ENCODE measurements around the gene WFIKKN2.
A peak's percentile ranks its signal among the peaks of the same experiment; 100 is the strongest.
"Not testable (repeated sequence)": the region's sequence is repeated elsewhere in the genome, so short reads cannot be mapped to it uniquely, and the experiment has no call there.

WFIKKN2 gene

DNA sequence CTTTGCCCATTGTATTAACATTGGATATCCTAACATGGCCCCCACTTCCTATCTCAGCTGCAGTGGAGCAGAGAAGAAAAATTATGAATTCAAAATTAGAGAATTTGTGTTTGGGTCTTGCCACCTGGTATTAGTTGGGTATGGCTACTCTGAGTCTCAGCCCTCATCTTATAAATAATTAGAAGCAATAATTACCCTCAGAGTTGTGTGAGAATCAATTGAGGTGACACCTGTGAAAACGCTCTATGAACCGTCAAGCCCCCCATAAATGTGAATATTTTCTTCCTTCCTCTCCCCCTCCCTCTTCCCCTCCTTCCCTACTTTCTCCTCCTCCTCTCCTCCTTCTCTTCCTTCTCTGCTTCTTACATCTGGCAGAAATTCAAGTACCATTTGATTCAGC is 39.7 kb downstream of the WFIKKN2 start:
- no peak for DNase-seq (ENCODE audit: low spot score)

DNA sequence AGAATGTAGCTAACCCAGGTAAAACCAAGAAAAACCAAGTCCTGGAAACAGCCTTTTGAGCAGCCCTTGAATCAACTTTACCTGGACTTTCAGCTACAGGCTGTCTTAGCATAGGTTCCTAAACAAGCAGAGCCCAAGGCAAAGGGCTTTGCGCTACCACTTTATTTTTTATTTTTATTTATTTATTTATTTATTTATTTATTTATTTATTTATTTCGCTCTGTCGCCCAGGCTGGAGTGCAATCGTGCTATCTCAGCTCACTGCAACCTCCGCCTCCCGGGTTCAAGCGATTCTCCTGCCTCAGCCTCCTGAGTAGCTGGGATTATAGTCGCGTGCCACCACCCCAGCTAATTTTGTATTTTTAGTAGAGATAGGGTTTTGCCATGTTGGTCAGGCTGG is 41.7 kb downstream of the WFIKKN2 start:
- DNase-seq (ENCODE audit: low spot score) = not testable (repeated sequence)

DNA sequence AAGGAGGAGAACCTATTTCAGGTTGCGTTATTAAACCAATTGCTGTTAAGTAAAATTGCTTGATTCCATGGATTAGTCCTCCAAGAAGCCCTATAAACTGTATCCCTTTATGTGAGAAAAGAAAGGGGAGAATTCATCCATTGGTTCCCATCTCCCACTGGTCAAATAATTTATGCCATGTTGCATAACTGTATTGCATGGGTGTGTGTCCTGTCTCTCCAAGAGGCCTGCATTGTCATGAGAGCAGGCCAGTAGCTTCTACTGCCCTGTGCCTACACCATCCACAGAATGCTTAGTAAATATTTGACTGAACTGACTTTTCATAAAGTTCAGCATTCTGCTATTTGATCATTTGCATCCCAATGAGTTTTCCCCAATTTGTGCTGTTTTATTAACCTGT is 42.5 kb downstream of the WFIKKN2 start:
- no peak for DNase-seq (ENCODE audit: low spot score)

DNA sequence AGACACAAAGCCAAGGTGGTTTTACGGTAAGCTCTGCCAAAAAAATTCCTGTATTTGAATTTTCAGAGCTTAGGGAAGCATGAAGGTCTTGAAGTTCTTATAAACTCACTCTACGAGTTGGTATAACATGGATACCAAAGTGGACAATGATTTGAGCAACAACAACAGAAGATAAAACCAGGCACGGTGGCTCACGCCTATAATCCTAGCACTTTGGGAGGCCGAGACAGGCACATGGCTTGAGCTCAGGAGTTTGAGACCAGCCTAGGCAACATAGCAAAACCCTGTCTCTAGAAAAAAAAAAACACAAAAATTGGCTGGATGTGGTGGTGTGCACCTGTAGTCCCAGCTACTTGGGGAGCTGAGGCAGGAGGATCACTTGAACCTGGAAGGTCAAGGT is 43.7 kb downstream of the WFIKKN2 start:
- no peak for DNase-seq (ENCODE audit: low spot score)

DNA sequence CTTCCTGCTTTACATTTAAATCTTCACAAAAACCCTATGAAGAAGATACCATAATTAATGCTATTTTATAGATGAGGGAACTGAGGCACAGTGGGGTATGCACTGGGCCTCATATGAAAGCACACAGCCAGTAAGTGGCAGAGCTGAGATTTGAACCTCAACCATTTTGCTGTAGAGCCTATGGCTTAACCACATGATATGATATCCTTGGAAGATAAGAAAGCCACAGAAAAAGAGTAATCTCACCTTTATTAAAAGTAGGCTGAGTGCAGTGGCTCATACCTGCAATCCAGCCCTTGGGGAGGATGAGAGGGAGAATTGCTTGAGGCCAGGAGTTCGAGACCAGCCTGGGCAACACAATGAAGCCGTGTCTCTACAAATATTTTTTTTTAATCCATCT is 45.8 kb downstream of the WFIKKN2 start:
- no peak for DNase-seq (ENCODE audit: low spot score)

DNA sequence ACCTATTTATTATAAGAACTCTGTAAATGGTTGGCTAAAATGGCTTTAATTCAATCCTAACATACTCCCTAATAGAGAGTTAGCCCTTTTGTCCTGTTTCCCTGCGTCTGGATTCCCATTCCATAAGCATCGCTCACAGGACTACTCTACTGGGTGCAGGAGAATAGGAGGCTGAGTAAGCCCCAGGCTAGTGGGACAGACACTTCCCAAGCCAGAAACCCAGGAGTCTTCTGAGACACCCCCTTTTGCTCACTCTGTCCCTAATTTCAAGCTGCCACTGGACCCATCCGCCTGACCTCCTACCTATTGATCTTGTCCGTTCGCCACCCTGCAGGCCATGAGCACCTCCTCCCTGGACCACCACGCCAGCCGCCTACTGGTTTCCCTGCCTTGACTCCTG is 47.5 kb downstream of the WFIKKN2 start:
- DNase-seq (ENCODE audit: low spot score) = no peak

DNA sequence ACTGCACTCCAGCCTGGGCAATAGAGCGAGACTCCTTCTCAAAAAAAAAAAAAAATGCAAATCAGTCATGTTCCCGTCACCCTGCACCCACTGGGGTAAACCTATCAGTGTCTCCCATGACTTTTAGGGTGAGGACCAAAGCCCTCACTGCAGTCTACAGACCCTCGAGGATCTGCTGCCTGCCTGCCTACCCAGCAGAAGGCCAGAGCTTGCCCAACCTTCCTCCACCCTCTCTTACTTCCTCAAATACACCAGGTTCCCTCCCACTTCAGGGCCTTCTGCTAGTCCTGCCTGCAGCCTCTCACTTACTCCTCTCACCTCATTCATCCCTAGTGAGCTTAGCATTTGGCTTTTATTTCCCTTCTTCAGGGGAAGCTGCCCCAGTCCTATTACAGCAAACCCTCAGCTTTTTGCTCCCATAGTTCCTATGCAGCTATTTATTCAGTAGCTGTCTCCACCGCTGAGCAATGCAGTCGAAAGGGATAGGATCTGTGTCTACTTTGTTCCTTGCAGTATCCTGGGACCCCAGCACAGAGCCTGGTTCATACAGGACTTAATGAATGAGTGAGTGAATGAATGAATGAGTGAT is 48.6 kb downstream of the WFIKKN2 start:
- DNase-seq (ENCODE audit: low spot score) = no peak

DNA sequence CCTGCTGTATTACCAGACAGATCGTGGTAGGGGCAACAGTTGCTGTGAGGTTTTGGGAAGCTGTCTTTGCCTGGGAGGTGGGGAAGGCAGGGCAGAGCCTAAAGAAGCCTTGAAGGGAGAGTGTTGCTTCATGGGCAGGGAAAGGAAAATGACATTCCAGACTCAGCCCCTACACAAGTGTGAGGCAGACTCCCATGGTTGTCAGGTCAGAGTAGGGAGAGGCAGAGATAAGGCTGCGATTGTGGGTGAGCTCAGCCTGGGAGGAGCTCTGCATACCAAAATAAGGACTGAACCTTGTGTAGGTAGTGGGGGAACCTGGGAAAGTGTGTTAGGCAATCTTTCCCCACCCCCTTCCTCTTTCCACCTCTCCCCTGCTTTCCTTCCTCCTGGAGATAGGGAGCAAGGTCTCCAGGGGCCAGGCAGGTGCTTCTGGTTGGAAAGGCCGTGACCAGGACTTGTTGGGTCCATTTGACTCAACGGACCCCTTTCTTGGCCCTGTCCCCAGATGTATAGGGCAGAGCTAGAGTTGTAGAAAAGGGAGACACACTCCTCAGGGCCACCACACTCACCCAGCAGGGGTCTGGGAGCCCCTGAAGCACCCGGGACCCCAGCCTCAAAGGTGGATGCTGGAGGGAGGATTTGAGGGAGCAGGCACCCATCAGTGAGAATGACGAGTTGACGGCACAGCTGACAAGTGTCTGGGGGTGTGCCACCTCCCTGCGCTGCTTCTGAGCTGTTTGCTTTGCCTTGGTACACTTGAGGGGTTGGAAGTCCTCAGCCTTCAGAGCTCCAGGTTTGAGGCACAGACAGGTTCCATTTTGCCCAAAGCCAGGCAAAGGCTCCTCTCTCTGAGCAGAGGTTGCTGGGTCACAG is 49.3 kb downstream of the WFIKKN2 start:
- peak; percentile 66 for DNase-seq (ENCODE audit: low spot score)

DNA sequence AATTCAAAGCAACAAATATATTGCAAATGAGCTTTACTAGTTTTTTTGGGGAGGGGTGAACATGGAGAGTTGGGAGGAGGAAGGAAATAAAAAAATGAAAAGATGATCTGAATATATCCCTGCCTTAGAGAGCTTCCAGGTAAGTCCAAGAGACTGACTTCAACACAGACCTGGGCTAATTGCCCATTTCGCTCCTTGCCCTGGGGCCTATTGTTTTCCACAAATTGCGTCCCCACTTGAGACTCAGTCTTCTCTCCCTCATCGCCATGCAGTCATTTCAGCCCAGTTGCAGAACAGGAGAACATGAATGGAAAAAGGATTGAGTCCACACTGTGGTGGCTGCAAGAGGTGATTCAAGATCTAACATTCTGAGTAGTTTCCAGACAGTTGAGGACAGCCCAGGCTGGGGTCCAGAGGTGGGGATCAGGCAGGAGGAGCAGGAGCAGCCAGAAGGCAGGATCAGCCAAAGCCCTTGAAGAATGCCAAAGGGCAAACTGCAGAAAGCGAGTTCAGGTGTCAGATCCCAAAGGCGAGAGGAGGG is 52.4 kb downstream of the WFIKKN2 start:
- no peak for DNase-seq (ENCODE audit: low spot score)

DNA sequence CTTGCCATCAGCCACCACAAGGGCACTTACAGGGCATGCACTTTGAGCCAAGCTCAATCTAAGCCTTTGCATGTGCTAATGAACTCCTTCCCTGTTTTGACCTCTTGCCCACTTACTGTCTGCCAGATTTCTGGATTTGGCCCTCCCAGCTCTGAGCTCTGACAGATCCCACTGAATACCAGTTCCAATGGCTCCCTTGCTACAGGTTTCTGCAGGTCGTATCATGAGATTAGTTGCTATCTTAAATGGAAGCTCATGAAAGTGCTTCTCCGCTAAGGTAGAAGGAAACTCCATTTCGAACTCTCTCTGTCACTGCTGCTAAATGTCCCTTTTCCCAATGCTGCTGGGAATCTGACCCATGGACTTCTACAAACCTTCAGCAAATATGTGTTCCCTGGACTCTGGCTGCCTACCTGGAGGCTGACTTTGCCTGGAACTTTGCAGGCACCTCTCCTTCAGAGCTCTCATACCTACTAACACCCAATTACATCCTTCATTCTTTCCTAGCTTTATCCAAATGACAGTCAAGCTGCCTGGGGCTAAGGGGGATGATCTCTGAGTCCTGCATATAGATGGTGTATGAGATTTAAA is 54.2 kb downstream of the WFIKKN2 start:
- no peak for DNase-seq (ENCODE audit: low spot score)

DNA sequence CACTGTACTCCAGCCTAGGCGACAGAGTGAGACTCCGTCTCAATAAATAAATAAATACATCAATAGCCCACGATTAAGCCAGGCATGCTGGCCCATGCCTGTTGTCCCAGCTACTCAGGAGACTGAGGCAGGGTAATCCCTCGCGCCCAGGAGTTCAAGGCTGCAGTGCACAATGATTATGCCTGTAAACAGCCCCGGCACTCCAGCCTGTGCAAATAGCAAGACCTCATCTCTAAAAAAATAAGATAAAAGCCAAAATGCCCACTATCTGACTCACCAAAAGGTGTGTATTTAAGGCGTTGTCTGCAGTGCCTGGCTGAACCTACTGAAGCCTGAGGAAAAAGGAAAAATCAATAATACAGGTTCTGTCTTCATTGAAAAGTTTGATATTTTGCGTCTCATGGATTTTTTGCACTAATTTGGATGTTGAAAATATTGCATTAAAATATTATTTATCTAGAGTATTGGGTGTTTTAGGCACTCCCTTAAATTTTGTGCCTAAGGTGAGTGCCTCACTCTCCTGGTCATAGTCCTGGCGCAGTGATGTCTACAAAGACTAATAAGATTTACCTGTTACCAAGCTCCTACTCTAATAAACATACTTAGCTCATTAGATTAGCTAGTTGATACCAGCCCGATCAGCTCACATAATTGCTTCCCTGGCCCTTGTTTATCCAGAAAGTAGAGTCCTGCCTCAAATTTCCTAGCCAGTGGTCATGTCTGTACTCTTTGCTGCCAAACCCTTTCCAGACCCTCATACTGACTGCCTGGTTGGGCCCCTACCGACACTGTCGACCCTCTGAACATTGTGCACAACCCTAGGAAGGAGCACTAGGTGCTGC is 55.5 kb downstream of the WFIKKN2 start:
- DNase-seq (ENCODE audit: low spot score) = no peak

DNA sequence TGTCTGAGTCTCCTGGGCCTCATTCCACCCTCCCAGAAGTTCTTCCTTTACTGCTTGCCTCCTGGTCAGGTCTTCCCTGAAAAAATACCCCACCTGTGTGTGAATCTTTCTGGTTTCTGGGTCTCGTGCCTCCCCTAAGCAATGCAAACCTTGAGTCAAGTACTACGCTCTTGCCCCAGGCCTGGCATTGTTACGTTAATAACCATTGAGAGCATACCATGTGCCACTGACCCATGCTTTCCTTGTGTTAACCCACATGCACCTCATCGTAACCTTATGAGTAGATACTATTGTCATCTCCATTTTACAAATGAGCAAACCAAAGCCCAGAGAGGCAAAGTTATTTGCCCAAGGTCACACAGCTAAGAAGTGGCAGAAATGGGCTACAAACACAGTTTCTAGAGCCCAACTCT is 56.2 kb downstream of the WFIKKN2 start:
- no peak for DNase-seq (ENCODE audit: low spot score)
